GM23338 (cell line): ENCODE results near the gene CHD1. TPM values are rescaled to one million over a fixed set of nuclear protein-coding genes. Genes with fewer than 3 reads are reported as not detected.

ENCODE experiments used
- EZH2 ChIP-seq: fragments of 200-600 bp; sonication (generic); IDR thresholded peaks from one replicate; pipeline ENCODE4 v1.8.0; 2017; ENCODE audit warnings: antibody characterized with exemption, mild to moderate bottlenecking, low read depth; ENCODE audit not compliant: unreplicated experiment
- polyA plus RNA-seq: library from polyadenylated mRNA; unstranded; fragments of >200 nt; fragmentation: Nextera tagmentation; extraction: Ambion mirVana; gene quantifications from 2 replicates; pipeline ENCODE4 v1.2.1, GENCODE V29; 2016
- small RNA-seq: library from RNA; depleted of rRNA; stranded (forward); fragments of <200 nt; gene quantifications from one replicate; pipeline ENCODE3, GENCODE V24; 2014; ENCODE audit warnings: low replicate concordance
- total RNA-seq: library from RNA; depleted of rRNA; stranded (reverse); fragments of >200 nt; shearing (Covaris generic); gene quantifications from 2 replicates; pipeline ENCODE4 v1.2.3, GENCODE V29; 2014; rRNA removed
- TF ChIP-seq, protein P1 (sequence below): fragments of 250-450 bp; sonication (Bioruptor Pico); IDR thresholded peaks from 2 replicates; pipeline ENCODE4 v1.5.0; 2020; ENCODE audit warnings: mild to moderate bottlenecking, moderate library complexity
- TF ChIP-seq, protein P2 (sequence below), 2 experiments: fragments of 200-600 bp in 1 of 2; sonication (generic) in 1 of 2; conservative IDR thresholded peaks; 2 replicates each; pipeline versions ENCODE4 v1.5.1 to v1.6.1; 2016 to 2017; ENCODE audit warnings: antibody characterized with exemption in 2 of 2, low read depth in 2 of 2, mild to moderate bottlenecking in 2 of 2, moderate library complexity in 1 of 2

The CHD1 gene
- total and polyA plus RNA-seq, 2 experiments from 2014 or later: 36.4 to 75.6 TPM

DNA sequence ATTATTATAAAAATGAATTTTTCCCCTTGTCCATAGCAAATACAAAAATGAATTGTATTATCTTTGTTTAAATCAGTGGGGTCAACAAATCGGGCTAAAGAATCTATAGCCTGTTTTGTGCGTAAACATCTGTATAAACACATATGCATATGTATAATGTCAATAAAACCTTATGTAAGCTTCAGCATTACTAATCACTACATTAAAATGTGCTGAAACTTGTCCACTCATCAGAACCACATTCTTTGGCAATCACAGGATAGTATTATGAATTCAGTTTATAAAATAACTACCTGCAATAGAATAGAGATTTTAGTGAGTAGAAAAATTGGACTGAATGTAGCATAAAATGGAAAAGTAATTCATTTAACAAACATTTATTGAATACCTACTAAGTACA, 124.7 kb downstream of the CHD1 start (continued):
- TF ChIP-seq, protein P1, sequence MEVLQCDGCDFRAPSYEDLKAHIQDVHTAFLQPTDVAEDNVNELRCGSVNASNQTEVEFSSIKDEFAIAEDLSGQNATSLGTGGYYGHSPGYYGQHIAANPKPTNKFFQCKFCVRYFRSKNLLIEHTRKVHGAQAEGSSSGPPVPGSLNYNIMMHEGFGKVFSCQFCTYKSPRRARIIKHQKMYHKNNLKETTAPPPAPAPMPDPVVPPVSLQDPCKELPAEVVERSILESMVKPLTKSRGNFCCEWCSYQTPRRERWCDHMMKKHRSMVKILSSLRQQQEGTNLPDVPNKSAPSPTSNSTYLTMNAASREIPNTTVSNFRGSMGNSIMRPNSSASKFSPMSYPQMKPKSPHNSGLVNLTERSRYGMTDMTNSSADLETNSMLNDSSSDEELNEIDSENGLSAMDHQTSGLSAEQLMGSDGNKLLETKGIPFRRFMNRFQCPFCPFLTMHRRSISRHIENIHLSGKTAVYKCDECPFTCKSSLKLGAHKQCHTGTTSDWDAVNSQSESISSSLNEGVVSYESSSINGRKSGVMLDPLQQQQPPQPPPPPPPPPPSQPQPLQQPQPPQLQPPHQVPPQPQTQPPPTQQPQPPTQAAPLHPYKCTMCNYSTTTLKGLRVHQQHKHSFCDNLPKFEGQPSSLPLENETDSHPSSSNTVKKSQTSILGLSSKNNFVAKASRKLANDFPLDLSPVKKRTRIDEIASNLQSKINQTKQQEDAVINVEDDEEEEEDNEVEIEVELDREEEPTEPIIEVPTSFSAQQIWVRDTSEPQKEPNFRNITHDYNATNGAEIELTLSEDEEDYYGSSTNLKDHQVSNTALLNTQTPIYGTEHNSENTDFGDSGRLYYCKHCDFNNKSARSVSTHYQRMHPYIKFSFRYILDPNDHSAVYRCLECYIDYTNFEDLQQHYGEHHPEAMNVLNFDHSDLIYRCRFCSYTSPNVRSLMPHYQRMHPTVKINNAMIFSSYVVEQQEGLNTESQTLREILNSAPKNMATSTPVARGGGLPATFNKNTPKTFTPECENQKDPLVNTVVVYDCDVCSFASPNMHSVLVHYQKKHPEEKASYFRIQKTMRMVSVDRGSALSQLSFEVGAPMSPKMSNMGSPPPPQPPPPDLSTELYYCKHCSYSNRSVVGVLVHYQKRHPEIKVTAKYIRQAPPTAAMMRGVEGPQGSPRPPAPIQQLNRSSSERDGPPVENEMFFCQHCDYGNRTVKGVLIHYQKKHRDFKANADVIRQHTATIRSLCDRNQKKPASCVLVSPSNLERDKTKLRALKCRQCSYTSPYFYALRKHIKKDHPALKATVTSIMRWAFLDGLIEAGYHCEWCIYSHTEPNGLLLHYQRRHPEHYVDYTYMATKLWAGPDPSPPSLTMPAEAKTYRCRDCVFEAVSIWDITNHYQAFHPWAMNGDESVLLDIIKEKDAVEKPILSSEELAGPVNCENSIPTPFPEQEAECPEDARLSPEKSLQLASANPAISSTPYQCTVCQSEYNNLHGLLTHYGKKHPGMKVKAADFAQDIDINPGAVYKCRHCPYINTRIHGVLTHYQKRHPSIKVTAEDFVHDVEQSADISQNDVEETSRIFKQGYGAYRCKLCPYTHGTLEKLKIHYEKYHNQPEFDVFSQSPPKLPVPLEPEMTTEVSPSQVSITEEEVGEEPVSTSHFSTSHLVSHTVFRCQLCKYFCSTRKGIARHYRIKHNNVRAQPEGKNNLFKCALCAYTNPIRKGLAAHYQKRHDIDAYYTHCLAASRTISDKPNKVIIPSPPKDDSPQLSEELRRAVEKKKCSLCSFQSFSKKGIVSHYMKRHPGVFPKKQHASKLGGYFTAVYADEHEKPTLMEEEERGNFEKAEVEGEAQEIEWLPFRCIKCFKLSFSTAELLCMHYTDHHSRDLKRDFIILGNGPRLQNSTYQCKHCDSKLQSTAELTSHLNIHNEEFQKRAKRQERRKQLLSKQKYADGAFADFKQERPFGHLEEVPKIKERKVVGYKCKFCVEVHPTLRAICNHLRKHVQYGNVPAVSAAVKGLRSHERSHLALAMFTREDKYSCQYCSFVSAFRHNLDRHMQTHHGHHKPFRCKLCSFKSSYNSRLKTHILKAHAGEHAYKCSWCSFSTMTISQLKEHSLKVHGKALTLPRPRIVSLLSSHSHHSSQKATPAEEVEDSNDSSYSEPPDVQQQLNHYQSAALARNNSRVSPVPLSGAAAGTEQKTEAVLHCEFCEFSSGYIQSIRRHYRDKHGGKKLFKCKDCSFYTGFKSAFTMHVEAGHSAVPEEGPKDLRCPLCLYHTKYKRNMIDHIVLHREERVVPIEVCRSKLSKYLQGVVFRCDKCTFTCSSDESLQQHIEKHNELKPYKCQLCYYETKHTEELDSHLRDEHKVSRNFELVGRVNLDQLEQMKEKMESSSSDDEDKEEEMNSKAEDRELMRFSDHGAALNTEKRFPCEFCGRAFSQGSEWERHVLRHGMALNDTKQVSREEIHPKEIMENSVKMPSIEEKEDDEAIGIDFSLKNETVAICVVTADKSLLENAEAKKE (CRISPR knock-in tag): no peak
- TF ChIP-seq, protein P2, sequence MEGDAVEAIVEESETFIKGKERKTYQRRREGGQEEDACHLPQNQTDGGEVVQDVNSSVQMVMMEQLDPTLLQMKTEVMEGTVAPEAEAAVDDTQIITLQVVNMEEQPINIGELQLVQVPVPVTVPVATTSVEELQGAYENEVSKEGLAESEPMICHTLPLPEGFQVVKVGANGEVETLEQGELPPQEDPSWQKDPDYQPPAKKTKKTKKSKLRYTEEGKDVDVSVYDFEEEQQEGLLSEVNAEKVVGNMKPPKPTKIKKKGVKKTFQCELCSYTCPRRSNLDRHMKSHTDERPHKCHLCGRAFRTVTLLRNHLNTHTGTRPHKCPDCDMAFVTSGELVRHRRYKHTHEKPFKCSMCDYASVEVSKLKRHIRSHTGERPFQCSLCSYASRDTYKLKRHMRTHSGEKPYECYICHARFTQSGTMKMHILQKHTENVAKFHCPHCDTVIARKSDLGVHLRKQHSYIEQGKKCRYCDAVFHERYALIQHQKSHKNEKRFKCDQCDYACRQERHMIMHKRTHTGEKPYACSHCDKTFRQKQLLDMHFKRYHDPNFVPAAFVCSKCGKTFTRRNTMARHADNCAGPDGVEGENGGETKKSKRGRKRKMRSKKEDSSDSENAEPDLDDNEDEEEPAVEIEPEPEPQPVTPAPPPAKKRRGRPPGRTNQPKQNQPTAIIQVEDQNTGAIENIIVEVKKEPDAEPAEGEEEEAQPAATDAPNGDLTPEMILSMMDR (conservative IDR thresholded peaks at IDR 0.05; ENCODE audit: low read depth in 2 of 2): no peak
- no peak for TF ChIP-seq EZH2

Small RNAs within 50 kb of the gene (small RNA-seq; reads per million reads assigned to genes)
- gene RF00019: not detected
- gene RNU6-402P: not detected

Other genes starting within 250 kb of the CHD1 start
- 34.1 and 34.3 TPM in 2 replicates for gene RGMB, start 155.3 kb downstream of the CHD1 start, total RNA-seq
- gene RGMB, start 155.3 kb downstream of the CHD1 start, polyA plus RNA-seq: 20.5 and 21.7 TPM in 2 replicates